Stimulated activated CD4-positive, alpha-beta T cell treated with anti-CD3 and anti-CD28 coated beads, TNF-alpha, amount 100 ng/mL, for 4 hours (primary cell): ENCODE measurements around the gene CLDN18.

Source experiments
- DNase-seq, 3 experiments: peaks; one replicate each; pipeline ENCODE4 v3.0.0-alpha.2; 2020; ENCODE audit warnings: low read depth in 3 of 3

The CLDN18 gene

DNA sequence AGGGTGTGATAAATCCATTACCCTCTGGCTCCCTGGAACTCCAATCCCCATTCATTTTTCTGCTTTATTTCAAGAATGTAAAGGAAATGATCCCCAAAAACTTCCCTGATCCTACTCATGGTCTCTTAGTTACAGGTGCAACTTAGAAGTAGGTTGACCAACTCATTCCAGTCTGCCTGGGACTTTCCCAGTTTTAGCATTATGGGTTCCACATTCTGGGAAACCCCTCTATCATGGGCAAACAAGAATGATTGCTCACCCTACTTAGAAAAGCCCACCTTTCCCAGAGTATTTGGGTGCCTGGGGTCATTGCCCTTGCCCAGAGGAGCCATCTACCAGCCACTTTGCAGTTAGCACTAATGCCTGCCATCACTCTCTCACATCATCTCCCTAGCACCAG lies 15.6 kb downstream of the CLDN18 start:
- DNase-seq: no peak

DNA sequence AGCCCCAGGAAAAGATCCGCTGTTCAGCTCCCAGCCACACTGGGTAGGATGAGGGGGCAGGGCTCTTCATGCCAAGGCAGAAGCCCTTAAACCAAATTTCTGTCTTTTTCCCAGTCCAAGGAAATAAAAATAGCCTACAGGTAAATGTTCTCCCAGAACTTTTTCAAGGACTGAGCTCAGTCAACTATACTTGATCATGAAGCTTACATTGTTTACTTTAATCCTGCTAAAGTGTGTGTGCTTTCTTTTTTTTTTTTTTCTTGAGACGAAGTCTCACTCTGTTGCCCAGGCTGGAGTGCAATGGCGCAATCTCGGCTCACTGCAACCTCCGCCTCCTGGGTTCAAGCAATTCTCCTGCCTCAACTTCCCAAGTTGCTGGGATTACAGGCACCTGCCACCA lies 17.9 kb downstream of the CLDN18 start:
- no peak for DNase-seq

DNA sequence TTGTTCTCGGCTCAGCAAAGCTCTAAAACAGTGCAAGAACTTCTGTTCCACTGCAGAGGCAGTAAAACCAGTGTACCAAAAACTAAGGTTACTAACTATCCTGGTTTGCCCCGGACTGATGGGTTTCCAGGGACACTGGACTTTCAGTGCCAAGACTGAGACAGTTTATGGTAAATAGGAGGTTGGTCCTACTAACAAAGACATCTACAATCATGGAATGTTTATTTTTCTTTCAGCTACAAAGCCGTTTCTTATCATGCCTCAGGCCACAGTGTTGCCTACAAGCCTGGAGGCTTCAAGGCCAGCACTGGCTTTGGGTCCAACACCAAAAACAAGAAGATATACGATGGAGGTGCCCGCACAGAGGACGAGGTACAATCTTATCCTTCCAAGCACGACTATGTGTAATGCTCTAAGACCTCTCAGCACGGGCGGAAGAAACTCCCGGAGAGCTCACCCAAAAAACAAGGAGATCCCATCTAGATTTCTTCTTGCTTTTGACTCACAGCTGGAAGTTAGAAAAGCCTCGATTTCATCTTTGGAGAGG lies 20.8 kb downstream of the CLDN18 start:
- no peak for DNase-seq

DNA sequence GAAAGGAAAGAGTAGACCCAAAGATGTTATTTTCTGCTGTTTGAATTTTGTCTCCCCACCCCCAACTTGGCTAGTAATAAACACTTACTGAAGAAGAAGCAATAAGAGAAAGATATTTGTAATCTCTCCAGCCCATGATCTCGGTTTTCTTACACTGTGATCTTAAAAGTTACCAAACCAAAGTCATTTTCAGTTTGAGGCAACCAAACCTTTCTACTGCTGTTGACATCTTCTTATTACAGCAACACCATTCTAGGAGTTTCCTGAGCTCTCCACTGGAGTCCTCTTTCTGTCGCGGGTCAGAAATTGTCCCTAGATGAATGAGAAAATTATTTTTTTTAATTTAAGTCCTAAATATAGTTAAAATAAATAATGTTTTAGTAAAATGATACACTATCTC lies 21.6 kb downstream of the CLDN18 start:
- no peak for DNase-seq

DNA sequence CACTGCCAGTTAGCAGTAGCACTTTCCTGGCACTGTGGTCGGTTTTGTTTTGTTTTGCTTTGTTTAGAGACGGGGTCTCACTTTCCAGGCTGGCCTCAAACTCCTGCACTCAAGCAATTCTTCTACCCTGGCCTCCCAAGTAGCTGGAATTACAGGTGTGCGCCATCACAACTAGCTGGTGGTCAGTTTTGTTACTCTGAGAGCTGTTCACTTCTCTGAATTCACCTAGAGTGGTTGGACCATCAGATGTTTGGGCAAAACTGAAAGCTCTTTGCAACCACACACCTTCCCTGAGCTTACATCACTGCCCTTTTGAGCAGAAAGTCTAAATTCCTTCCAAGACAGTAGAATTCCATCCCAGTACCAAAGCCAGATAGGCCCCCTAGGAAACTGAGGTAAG lies 22.6 kb downstream of the CLDN18 start:
- no peak for DNase-seq

DNA sequence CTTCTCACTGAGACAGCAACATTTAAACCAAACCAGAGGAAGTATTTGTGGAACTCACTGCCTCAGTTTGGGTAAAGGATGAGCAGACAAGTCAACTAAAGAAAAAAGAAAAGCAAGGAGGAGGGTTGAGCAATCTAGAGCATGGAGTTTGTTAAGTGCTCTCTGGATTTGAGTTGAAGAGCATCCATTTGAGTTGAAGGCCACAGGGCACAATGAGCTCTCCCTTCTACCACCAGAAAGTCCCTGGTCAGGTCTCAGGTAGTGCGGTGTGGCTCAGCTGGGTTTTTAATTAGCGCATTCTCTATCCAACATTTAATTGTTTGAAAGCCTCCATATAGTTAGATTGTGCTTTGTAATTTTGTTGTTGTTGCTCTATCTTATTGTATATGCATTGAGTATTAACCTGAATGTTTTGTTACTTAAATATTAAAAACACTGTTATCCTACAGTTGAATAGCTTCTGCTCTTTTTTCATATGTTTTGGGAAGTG lies 23.3 kb downstream of the CLDN18 start:
- DNase-seq: no peak

DNA sequence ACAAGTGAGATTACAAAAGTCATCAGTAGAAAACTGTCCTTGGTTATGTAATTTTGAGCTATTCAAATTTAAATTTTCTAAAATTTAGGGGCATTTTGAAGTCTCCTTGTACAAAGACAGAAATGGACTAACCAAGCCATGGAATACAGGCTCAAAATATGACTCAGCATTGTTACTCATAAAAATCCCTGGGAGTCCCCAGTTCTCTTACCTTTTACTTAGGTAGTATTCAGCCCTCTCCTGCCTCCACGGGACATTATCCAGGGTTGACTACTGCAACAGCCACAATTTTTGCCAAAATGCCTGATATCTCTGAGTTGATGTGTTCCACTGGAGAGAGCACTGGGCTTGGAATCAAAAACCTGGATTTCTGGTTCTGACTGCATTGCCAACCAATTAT lies 25.0 kb downstream of the CLDN18 start:
- DNase-seq: no peak

DNA sequence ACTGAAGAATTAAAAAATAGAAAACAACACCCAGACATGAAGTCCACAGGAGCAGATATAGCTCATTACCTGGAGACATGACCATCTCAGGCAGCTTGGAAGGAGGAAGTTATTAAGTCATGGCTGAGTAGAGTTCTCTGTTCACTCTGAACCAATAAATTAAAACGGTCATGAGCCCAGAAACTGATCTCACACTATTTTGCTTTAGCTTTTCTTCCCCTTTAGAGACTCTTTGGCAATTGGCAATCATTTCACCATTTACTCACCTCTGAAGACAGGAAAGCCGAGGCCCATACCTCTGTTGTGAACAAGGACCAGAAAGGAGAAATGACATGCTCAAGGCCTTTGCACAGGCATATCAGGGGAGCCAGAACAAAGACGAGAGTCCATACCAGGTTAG lies 26.6 kb downstream of the CLDN18 start:
- DNase-seq: no peak

DNA sequence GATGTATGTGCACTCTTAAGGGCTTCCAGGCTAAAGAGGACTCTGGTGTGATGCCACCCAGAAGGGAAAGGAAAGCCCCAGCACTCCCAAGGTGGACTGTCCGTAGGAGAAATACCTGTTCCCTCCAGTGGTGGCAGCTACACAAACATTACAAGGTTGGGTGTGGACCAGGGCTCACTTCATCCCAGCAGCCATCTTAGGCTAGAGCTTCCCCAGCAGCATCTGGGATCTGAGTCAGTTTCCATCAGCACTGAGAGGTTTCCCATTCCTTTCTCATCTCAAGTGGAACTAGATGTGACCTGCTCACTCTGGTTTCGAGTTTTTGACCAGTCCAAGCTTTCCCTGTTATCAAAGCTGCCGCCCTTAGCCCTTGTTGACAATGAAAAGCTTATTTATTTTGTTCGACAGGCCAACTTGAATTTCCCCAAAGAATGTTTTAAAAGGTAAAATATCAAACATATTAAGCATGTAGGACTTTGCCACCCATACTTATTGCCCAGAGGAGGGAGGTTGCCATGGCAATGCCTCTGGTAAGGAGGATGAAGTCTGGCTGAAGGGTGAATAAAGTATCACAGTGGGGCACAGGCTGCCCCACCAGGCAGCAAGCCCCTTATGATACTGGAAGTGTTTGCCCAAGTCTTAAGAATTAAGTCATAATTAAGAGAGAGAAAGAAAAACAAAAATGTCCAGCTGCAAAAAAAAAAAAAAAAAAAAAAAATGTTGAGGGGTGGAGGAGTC lies 28.9 kb downstream of the CLDN18 start:
- no peak for DNase-seq

DNA sequence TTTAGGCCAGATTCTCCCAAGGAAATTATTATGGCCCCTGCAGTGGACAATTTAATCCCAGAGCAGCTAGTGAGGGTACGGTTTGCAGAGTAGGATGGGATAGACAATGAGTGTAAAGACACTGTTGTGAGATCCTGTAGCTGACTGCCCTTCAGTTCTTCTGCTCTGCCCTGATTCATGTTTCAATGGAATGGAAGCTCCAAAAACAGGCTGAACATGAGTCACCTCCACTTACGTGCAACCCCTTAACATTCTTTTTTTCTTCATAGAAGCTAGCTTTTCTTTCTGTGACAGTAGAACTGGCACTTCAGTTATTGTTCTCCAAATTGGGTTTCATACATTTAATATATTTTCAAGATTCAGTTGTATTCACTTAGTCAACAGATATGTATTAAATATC lies 32.1 kb downstream of the CLDN18 start:
- no peak for DNase-seq

DNA sequence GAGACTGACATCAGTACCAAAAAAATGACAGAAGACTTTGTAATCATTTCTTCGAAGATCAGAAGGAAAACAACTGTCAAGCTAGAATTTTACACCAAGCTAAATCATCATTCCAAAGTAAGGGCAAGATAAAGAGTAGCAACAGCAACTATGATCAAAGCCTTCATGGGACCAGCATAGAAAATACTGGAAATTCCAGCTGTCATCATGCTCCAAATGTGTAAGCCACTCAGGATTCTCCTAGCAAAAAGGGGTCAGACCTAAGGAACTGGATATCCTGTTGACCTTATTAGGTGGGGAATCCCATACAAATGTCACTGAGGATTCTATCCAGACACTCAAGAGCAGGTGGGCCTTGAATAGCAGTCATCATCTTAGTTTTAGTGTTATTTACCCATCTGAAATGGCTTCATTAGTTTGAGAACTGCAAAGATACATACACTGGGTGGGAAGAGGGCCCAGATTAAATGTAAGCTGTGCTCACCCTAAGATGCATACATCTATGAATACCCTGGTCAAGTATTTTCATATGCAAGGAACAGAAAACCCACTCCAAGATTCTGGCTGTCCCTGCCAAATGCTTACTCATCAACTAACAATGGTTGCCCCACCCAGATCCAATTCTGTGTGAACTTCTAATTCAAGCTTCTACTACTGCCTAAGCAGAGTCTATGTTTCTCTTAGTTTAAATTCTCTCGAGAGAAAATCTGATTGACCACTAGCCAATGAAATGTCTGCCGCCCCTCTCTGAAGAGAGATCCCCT lies 33.5 kb downstream of the CLDN18 start:
- DNase-seq: no peak

DNA sequence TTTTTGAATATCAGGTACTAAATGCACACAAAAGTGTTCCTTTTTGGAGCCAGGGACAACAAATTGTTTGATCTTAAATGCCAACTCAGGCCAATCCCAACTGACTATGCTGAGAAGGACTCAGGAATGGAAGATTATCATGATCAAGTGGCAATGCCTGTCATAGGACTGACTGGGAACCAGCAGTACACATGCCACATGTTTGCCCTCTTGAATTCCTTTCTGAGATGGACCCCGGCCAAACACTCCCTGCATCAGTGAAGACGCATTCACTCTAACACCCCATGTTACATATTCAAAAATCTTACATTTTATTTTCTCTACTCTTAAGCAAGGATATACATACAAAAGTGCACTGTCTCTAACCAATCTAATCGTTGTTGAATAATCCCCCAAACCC lies 36.1 kb downstream of the CLDN18 start:
- DNase-seq: no peak

DNA sequence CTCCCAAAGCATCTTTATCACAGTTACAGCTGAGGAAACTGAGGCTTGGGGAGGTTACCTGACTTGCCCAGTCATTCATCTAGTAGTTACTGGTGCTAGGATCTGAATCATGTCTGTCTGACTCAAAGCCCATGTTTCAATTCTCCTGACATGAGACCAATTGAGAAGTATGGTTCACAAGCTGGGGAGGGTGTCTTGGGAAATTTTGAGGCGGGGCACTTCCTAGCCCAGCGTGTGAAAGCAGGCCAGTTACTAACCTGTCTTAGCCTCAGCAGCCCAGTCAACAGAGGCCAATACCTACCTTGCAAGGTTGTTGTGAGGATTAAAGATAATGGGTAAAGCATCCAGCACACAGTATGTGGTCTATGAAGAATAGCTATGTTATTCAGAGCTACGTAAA lies 37.0 kb downstream of the CLDN18 start:
- DNase-seq: no peak

DNA sequence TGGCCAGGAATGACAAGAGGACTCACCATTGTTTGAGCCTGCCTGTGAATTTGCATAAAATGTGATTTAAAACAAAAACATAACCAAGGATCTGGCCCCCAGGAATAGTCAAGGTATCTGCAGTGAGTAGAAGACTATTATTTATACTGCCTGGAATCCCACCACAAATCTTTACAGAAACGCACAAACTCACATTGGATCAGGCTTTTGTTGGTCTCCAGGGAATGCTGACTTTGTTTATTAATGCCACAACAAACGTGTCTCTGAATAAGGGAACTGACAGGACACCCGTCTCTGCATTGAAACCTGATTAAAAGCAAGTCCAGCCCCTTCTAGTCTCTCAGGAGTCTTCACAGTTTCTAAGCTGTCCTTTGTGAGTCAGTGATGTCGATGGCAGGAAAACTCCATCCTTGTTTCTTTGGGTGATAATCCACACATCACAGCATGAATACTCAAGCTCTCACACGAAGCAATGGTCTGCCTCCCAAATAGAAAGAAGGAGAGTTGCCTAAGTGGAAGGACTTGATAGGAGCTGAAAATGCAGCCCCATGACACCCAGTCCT lies 37.7 kb downstream of the CLDN18 start:
- no peak for DNase-seq

DNA sequence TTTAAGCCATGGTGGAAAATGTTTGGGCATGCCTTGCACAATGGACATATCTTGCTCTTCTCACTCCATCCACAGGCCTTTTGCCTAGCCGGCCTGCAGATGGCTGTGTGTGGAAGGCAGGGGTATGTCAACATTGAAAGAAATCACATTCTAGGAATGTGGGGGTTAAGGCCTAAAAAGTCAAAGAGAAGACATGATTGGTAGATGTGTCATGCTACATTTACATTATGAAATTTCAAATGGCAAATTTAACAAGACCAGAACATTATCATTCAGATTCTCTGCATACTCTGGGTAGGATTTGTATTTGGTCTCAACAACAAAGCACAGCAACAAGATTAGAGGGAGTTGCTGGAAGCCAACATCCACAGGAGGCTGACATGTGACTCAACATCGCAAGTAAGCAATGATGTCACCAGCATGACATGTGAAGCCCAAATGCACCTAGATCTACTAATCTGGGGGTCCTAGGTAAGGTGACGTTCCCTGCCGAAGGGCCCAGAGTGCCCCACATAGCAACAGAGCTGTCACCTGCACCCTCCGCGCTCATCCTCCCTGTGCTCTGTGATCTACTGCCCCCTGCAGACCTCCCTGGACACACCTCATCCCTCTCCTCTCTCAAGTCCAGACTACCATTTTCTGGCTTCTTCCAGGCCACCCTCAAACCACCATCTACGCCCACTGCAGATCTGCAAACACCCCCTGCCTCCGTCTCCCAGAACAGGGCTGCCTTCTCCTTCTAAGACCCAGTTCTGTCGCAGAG lies 39.4 kb downstream of the CLDN18 start:
- no peak for DNase-seq

DNA sequence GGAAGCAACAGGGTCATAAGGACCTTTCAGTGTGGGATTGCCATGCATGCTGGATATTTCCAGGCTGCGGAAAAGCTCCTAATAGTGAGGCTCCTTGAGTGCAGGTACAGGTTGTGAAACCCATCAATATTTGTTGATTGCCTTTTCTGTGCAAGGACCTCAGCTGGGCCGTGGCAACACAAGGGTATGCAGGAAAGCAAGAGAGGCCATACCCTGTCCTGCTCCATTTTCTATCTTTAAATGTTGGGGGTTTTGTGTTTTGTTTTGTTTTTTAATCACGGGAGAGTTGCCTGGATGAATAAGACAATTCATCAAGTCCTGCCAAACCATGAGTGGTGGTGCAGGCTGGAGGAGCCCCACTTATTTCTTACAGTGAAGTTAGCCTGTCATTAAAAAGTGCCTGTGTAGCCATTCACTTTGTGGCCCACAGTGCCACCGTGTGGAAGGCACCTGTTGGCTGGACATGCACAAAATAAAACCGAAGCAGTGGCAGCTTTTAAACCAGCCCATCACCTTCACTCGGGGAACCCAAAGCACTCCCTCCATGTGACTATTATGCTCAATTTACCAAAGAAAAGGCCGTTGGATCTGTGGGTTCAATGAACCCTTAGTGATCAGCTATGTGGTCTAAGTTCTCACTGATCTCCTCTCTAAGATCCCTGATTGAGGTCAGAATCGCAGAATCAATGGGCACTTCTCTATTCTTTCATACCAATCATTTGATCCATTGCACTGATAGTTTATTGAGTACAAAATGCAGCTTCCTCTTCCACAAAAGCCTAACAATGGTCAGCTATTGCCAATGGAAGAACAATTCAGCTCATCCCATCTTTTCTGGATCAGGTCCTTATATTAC lies 42.2 kb downstream of the CLDN18 start:
- DNase-seq: no peak

DNA sequence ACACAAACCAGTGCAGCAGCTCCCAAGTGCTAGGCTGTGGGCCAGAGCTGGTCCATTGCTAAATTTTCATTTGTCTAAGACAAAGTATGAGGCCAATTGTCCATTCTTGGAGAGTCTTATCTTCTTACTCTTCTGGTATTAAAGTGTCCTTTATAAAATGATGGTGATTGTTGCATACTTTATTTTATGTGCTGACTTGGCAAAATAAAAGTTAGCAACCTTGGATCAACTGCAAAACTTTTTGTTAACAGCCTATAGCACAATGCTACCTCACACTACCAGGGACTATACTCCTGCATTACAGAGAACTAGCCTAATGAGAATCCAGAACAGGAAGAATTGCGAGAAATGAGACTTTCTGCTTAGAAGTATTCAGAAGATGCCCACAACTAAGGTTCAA lies 44.1 kb downstream of the CLDN18 start:
- no peak for DNase-seq

DNA sequence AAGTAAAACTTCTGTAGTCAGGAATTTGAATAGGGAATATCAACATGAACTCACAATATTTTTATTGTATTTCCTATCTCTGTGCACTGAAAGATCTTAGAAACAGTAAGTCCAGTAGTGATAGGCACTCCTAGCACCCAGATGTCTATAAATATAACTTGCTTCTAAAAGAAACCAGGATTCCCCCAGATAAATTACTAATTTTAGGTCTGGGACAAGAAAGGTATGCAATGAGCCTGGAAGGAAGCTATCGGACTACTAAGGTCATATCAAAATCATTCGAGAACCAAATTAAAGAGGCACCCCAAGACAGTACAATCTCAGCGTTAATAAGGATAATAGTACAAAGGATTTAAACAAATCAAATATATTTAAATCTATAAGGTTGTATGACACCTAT lies 47.4 kb downstream of the CLDN18 start:
- no peak for DNase-seq

DNA sequence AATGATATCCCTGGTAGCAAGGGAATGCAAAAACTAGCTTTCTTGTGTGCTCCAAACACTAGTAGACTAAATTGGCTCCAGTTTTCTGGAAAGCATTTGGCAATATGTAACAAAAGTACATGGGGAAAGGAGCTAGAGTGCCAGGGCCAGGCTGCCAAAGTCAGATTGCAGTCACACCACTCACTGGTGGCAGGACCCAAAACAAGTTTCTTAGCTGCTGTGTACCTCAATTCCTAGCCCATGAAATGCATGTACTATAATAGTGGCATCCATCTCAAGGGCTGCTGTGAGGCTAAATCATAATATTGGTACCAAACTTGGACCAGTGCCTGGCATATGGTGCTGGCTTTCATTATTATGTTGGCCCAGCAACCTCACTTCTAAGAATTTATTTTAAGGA lies 49.3 kb downstream of the CLDN18 start:
- DNase-seq: no peak

DNA sequence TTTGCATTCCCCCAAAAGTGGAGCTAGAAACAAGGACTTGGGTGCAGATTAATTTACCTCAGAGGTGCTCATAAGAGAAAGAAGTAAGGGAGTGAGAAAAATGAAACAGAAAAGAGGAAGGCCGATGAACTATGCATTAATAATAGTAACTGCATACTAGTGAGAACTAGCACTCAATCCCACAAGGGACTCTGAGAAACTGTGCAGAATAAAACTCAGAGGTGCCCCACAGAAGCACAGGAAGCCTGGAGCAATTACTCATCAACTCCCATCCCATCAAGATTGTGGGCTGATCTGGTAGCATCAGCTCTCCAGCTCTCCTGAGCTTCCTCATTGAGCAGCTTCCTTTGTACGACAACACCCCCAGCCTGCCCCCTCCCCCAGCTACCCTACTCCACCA lies 50.8 kb downstream of the CLDN18 start:
- no peak for DNase-seq

DNA sequence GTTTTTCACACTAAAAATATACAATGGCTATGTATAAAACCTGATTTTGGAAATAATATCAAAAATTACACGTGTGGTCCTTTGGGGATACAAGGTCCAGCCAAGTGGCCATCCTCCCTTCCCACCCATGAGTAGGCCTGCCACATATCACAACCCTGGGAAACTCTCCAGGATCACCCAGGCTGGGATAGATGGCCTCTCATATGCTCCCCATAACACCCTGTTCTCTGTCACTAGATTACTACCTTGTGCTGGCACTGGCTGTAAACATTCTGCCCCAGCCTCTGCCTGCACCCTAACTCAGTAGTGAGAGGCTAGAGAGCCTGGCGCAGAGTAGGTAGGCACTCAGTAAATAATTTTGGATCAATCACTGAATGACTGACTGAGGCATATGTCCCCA lies 52.1 kb downstream of the CLDN18 start:
- no peak for DNase-seq
